GM21367 (cell line): Measurements from ENCODE around the gene NAA40.
"Not testable (repeated sequence)": the region's sequence is repeated elsewhere in the genome, so short reads cannot be mapped to it uniquely, and the experiment has no call there.

Experiments used
- ATAC-seq: cut with Tn5 transposase; IDR thresholded peaks from one replicate; pipeline ENCODE4 v1.9.1; 2021; ENCODE audit not compliant: unreplicated experiment

NAA40 gene

GRCh38 chr11:63937713-63938478 lies 906 bp upstream of the NAA40 start:
- no peak for ATAC-seq

GRCh38 chr11:63939397-63939891 lies 642 bp downstream of the NAA40 start:
- no peak for ATAC-seq

- no peak for ATAC-seq
Measured at GRCh38 chr11:63940786-63941185, 2.0 kb downstream of the NAA40 start.

GRCh38 chr11:63941901-63942300 lies 3.1 kb downstream of the NAA40 start:
- ATAC-seq, result no peak

GRCh38 chr11:63942803-63943202 lies 4.0 kb downstream of the NAA40 start:
- ATAC-seq, result no peak

- no peak for ATAC-seq
Measured at GRCh38 chr11:63944987-63945386, 6.2 kb downstream of the NAA40 start.

GRCh38 chr11:63945477-63946163 lies 6.8 kb downstream of the NAA40 start:
- ATAC-seq, result no peak

- no peak for ATAC-seq
Measured at GRCh38 chr11:63951779-63952536, 13.2 kb downstream of the NAA40 start.

- ATAC-seq, result no peak
Measured at GRCh38 chr11:63952570-63952969, 13.8 kb downstream of the NAA40 start.

GRCh38 chr11:63958008-63958407 lies 19.2 kb downstream of the NAA40 start:
- no peak for ATAC-seq

GRCh38 chr11:63961608-63962412 lies 23.0 kb downstream of the NAA40 start:
- ATAC-seq, result no peak

- ATAC-seq, result not testable (repeated sequence)
Measured at GRCh38 chr11:63963895-63964294, 25.1 kb downstream of the NAA40 start.

GRCh38 chr11:63966444-63966843 lies 27.6 kb downstream of the NAA40 start:
- no peak for ATAC-seq

- no peak for ATAC-seq
Measured at GRCh38 chr11:63969461-63969860, 30.7 kb downstream of the NAA40 start.

GRCh38 chr11:63970902-63971301 lies 32.1 kb downstream of the NAA40 start:
- no peak for ATAC-seq

GRCh38 chr11:63973912-63974258 lies 35.1 kb downstream of the NAA40 start:
- ATAC-seq, result not testable (repeated sequence)

- ATAC-seq, result peak; percentile 95
Measured at GRCh38 chr11:63974259-63975143, 35.7 kb downstream of the NAA40 start, which contains the start of gene COX8A. COX8A (plus strand) TSS chr11:63974620; CDS start chr11:63974681, 61 bp downstream.

GRCh38 chr11:63978551-63979239 lies 39.9 kb downstream of the NAA40 start:
- ATAC-seq, result no peak

GRCh38 chr11:63979426-63979825 lies 40.6 kb downstream of the NAA40 start:
- ATAC-seq, result no peak
